ENCODE results near the gene NRCAM. TPM values are rescaled to one million over a fixed set of nuclear protein-coding genes. Genes with fewer than 3 reads are reported as not detected.

Gene NRCAM
- total RNA-seq, 6 experiments from 2014 or later, result 0.27 to 0.51 (median 0.40) TPM

DNA sequence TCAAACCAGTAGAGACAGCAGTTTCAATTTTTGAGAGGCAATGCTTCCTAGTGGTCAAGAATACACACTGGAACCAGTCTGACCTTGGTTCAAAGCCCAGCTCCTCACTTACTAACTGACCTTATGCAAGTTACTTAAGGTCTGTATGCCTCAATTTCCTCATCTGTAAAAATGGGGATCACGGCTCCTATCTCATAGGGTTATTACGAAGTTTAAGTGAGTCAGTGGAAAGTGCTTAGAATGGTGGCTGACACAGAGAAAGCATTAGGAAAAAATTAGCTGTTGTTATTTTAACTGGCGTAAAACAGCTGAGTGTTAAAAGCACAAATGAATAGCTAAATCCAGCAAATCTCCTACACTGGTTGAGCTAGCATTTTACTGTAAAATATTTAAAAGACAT, 163.7 kb downstream of the NRCAM start:
- TF ChIP-seq, protein P1, sequence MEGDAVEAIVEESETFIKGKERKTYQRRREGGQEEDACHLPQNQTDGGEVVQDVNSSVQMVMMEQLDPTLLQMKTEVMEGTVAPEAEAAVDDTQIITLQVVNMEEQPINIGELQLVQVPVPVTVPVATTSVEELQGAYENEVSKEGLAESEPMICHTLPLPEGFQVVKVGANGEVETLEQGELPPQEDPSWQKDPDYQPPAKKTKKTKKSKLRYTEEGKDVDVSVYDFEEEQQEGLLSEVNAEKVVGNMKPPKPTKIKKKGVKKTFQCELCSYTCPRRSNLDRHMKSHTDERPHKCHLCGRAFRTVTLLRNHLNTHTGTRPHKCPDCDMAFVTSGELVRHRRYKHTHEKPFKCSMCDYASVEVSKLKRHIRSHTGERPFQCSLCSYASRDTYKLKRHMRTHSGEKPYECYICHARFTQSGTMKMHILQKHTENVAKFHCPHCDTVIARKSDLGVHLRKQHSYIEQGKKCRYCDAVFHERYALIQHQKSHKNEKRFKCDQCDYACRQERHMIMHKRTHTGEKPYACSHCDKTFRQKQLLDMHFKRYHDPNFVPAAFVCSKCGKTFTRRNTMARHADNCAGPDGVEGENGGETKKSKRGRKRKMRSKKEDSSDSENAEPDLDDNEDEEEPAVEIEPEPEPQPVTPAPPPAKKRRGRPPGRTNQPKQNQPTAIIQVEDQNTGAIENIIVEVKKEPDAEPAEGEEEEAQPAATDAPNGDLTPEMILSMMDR (IDR thresholded peaks at IDR 0.05), result no peak
- H3K4me3 Mint-ChIP-seq, result no peak overlapping the region
- no peak for DNase-seq
- no peaks in the 10 kb centered on the region for H3K9me3 Mint-ChIP-seq
- no peaks in the 10 kb centered on the region for H3K36me3 Mint-ChIP-seq (ENCODE audit: low read depth)
- H3K27me3 Mint-ChIP-seq (ENCODE audit: insufficient read depth), result peaks cover 12% of the 10 kb centered on the region; the same call in 1 of the 2 replicates
- peaks cover 15% of the 10 kb centered on the region for H3K4me1 Mint-ChIP-seq (ENCODE audit: low read depth)
- no peak overlapping the region for H3K27ac Mint-ChIP-seq

DNA sequence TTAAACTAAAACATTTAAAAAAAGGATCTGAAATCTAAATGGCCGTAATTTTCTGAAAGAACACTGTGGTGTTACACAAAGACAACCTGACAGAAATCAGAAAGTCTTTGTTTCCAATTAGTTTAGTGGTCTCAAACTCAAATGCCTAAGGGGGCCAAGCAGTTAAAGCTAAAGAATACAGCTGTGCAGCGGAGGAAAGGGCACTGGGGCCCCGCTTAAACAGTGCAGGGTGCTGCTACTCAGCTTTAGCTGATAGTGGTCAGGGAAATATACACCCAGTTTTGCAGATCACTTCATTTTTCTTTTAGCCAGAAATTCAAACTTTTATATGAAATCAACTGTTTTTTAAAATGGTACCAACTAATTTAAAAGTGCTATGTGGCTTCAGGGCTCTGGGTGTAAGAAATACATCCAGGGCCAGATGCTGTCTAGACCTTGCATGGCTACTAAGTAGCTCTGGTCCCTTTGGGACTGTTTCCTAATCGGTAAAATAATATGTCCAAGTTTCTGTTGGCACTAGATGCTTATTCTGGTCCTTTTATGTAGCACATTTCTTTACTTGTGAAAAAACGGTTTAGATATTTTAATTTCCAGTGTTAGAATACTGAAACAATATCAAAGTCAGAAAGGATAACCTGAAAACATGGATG, 164.3 kb downstream of the NRCAM start:
- no peak for DNase-seq
- H3K4me3 Mint-ChIP-seq, result no peak overlapping the region
- no peak overlapping the region for H3K27ac Mint-ChIP-seq
- H3K4me1 Mint-ChIP-seq (ENCODE audit: low read depth), result peaks cover 15% of the 10 kb centered on the region
- no peaks in the 10 kb centered on the region for H3K9me3 Mint-ChIP-seq
- H3K27me3 Mint-ChIP-seq (ENCODE audit: insufficient read depth), result peaks cover 15% of the 10 kb centered on the region
- TF ChIP-seq, protein P1 (IDR thresholded peaks at IDR 0.05), result no peak
- H3K36me3 Mint-ChIP-seq (ENCODE audit: low read depth), result no peaks in the 10 kb centered on the region

DNA sequence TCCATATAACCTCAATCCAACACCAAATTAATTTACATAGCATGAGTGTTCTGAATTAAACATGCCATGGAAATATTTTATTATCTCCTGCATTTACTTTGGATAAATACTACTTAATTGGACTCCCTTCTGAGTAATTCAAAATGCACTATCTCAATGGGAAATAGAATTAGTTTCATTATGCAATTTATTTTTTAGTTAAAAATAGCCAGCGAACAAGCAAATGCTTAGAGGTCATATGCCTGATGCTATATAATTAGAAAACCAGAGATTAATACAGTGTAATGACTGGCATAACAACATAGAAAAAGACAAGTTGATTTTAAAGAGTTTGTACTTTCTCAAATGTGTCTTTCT, 165.1 kb downstream of the NRCAM start:
- Mint-ChIP-seq H3K4me3 (no peak overlapping the region), H3K27me3 (ENCODE audit: insufficient read depth) (peaks cover 11% of the 10 kb centered on the region), H3K4me1 (ENCODE audit: low read depth) (peaks cover 15% of the 10 kb centered on the region), H3K36me3 (ENCODE audit: low read depth) (no peaks in the 10 kb centered on the region), H3K9me3 (no peaks in the 10 kb centered on the region), H3K27ac (no peak overlapping the region)
- DNase-seq, result no peak
- TF ChIP-seq, protein P1 (IDR thresholded peaks at IDR 0.05), result no peak

DNA sequence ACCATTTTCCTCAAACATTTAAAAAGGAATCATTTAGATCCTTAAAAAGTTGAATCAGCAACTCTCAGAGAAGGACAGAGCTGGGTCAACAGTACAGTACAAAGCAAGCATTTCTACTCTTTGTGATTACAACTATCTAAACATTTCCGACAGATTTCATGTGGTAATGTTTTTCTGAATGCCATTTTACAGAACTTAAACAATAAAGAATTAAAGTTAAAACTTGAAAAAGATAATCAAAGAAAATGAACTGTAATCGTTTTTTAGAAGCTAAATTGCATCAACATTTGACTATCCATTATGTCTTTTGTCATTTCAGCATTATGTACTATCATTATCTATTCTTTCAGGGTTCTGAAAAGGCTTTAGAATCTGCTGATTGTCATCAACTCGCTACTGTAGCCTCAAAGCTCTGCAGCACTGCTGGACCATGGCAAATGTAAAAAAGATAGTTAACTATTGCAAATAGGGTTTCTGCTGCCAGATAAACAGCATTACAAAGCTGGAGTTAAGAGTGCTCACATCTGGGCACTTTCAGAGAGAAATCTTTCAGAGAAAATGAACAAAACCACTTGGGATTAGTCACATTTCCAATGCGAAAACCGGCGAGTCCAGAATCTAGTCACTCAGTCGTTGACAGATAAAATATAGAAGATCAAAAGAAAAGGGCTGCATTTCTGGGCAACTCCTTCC, 165.6 kb downstream of the NRCAM start:
- no peak for DNase-seq
- H3K27ac Mint-ChIP-seq, result no peak overlapping the region
- peaks cover 15% of the 10 kb centered on the region for H3K4me1 Mint-ChIP-seq (ENCODE audit: low read depth)
- TF ChIP-seq, protein P1 (IDR thresholded peaks at IDR 0.05), result no peak
- H3K27me3 Mint-ChIP-seq (ENCODE audit: insufficient read depth), result peaks cover 8% of the 10 kb centered on the region
- H3K9me3 Mint-ChIP-seq, result no peaks in the 10 kb centered on the region
- H3K4me3 Mint-ChIP-seq, result no peak overlapping the region
- no peaks in the 10 kb centered on the region for H3K36me3 Mint-ChIP-seq (ENCODE audit: low read depth)

DNA sequence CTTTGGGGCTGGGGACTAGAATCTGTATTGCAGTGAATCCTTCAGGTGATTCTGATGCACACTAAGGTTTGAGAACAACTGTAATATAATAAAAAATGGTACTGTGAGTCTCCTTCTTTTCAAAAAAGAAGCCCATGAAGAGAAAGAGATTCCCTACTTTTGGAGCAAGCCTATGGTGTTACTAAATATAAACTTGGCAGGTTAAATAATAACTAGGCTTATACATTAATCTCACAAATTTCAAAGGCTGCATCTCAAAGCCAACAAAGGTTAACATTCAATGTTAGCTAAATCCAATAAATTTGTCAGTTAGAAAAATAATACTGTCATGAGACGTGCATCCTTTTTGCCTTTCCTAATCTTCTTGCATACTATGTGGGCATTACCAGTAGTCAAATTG, 166.4 kb downstream of the NRCAM start:
- H3K4me3 Mint-ChIP-seq, result no peak overlapping the region

More for the DNA sequence above, 166.4 kb downstream of the NRCAM start:
- Mint-ChIP-seq H3K9me3 (no peaks in the 10 kb centered on the region), H3K27ac (no peak overlapping the region), H3K27me3 (ENCODE audit: insufficient read depth) (peaks cover 11% of the 10 kb centered on the region), H3K4me1 (ENCODE audit: low read depth) (peaks cover 13% of the 10 kb centered on the region), H3K36me3 (ENCODE audit: low read depth) (no peaks in the 10 kb centered on the region)
- TF ChIP-seq, protein P1 (IDR thresholded peaks at IDR 0.05), result no peak
- no peak for DNase-seq
